Kidney epithelial cell (primary cell): ENCODE results near the gene SORCS2. TPM values are rescaled to one million over a fixed set of nuclear protein-coding genes. Genes with fewer than 3 reads are reported as not detected.

ENCODE experiments used
- DNase-seq: peaks from one replicate; pipeline ENCODE4 v3.0.0-alpha.2; 2010; ENCODE audit warnings: low read depth
- H3K27me3 ChIP-seq: 2 replicates; pipeline ENCODE4 v1.6.0; 2011; ENCODE audit warnings: low read length; ENCODE audit not compliant: control insufficient read depth, insufficient read depth
- H3K36me3 ChIP-seq: 2 replicates; pipeline ENCODE4 v1.5.1; 2011; ENCODE audit warnings: low read length; ENCODE audit not compliant: control insufficient read depth, insufficient read depth
- H3K4me3 ChIP-seq: 2 replicates; pipeline ENCODE4 v1.5.1; 2011; ENCODE audit warnings: low read depth, mild to moderate bottlenecking, control low read depth, low read length
- CTCF ChIP-seq: IDR thresholded peaks from 2 replicates; pipeline ENCODE4 v1.5.1; 2011; ENCODE audit warnings: mild to moderate bottlenecking, moderate library complexity, low read length, control low read depth, inconsistent platforms; ENCODE audit not compliant: insufficient read depth, poor library complexity, severe bottlenecking
- total RNA-seq: library from RNA; depleted of rRNA; stranded (reverse); fragments of >200 nt; gene quantifications from 2 replicates; pipeline ENCODE4 v1.2.3, GENCODE V29; 2015

The SORCS2 gene
- total RNA-seq, 1 donor from 2014 or later: 1.4 TPM

GRCh38 chr4:7478665-7479064, 286.3 kb downstream of the SORCS2 start:
- DNase-seq: no peak
- H3K27me3 ChIP-seq: no peaks in the 10 kb centered on the region
- no peak overlapping the region for H3K4me3 ChIP-seq
- H3K36me3 ChIP-seq: no peaks in the 10 kb centered on the region
- TF ChIP-seq CTCF: no peak

- no peak for DNase-seq
- TF ChIP-seq CTCF: no peak
- H3K27me3 ChIP-seq: no peaks in the 10 kb centered on the region
- no peaks in the 10 kb centered on the region for H3K36me3 ChIP-seq
- no peak overlapping the region for H3K4me3 ChIP-seq
Measured at GRCh38 chr4:7480423-7480822, 288.1 kb downstream of the SORCS2 start.

- TF ChIP-seq CTCF: no peak
- no peaks in the 10 kb centered on the region for H3K27me3 ChIP-seq
- H3K4me3 ChIP-seq: no peak overlapping the region
- DNase-seq: no peak
- H3K36me3 ChIP-seq: no peaks in the 10 kb centered on the region
Measured at GRCh38 chr4:7481227-7481626, 288.9 kb downstream of the SORCS2 start.

GRCh38 chr4:7485096-7485495, 292.8 kb downstream of the SORCS2 start:
- Histone ChIP-seq H3K27me3 (no peaks in the 10 kb centered on the region), H3K36me3 (no peaks in the 10 kb centered on the region), H3K4me3 (no peak overlapping the region)
- no peak for DNase-seq
- TF ChIP-seq CTCF: no peak

- DNase-seq: no peak
- Histone ChIP-seq H3K27me3 (no peaks in the 10 kb centered on the region), H3K4me3 (no peak overlapping the region), H3K36me3 (no peaks in the 10 kb centered on the region)
- TF ChIP-seq CTCF: no peak
Measured at GRCh38 chr4:7486101-7486500, 293.8 kb downstream of the SORCS2 start.

GRCh38 chr4:7487502-7487901, 295.2 kb downstream of the SORCS2 start:
- no peak for TF ChIP-seq CTCF
- H3K4me3 ChIP-seq: no peak overlapping the region
- no peaks in the 10 kb centered on the region for H3K27me3 ChIP-seq
- H3K36me3 ChIP-seq: no peaks in the 10 kb centered on the region
- no peak for DNase-seq
